Measurements from ENCODE around the gene INTS6L. TPM values are rescaled to one million over a fixed set of nuclear protein-coding genes. Genes with fewer than 3 reads are reported as not detected.
A peak's percentile ranks its signal among the peaks of the same experiment; 100 is the strongest.
"Not testable (repeated sequence)": the region's sequence is repeated elsewhere in the genome, so short reads cannot be mapped to it uniquely, and the experiment has no call there.

INTS6L gene
- total RNA-seq, 1 donor from 2014 or later: 14.6 TPM

- no peaks in the 10 kb centered on the region for H3K4me1 Mint-ChIP-seq (ENCODE audit: low read depth)
- H3K4me3 Mint-ChIP-seq (ENCODE audit: low read depth): no peak overlapping the region
- no peak for DNase-seq (ENCODE audit: low spot score, unreplicated experiment)
- H3K9me3 Mint-ChIP-seq (ENCODE audit: low read depth): peaks cover 8% of the 10 kb centered on the region
- no peak overlapping the region for H3K27ac Mint-ChIP-seq
- H3K27me3 Mint-ChIP-seq: no peaks in the 10 kb centered on the region
- peak; percentile 32 for TF ChIP-seq CTCF (IDR thresholded peaks at IDR 0.05; ENCODE audit: unreplicated experiment)
- H3K36me3 Mint-ChIP-seq (ENCODE audit: insufficient read depth): peaks cover 5% of the 10 kb centered on the region
These were observed 52.0 kb downstream of the INTS6L start for GRCh38 chrX:135572436-135572835.

GRCh38 chrX:135581496-135581895 is 61.0 kb downstream of the INTS6L start:
- no peak for TF ChIP-seq CTCF (IDR thresholded peaks at IDR 0.05; ENCODE audit: unreplicated experiment)
- no peaks in the 10 kb centered on the region for H3K27me3 Mint-ChIP-seq
- no peak overlapping the region for H3K27ac Mint-ChIP-seq
- H3K4me1 Mint-ChIP-seq (ENCODE audit: low read depth): no peaks in the 10 kb centered on the region
- no peak for DNase-seq (ENCODE audit: low spot score, unreplicated experiment)
- no peak overlapping the region for H3K4me3 Mint-ChIP-seq (ENCODE audit: low read depth)
- peaks cover 26% of the 10 kb centered on the region for H3K9me3 Mint-ChIP-seq (ENCODE audit: low read depth)
- H3K36me3 Mint-ChIP-seq (ENCODE audit: insufficient read depth): peaks cover 13% of the 10 kb centered on the region

GRCh38 chrX:135585153-135585552 is 64.7 kb downstream of the INTS6L start:
- H3K4me3 Mint-ChIP-seq (ENCODE audit: low read depth): no peak overlapping the region
- no peaks in the 10 kb centered on the region for H3K27me3 Mint-ChIP-seq
- H3K27ac Mint-ChIP-seq: no peak overlapping the region
- no peaks in the 10 kb centered on the region for H3K36me3 Mint-ChIP-seq (ENCODE audit: insufficient read depth)
- no peak for TF ChIP-seq CTCF (IDR thresholded peaks at IDR 0.05; ENCODE audit: unreplicated experiment)
- H3K9me3 Mint-ChIP-seq (ENCODE audit: low read depth): peaks cover 23% of the 10 kb centered on the region
- no peak for DNase-seq (ENCODE audit: low spot score, unreplicated experiment)
- H3K4me1 Mint-ChIP-seq (ENCODE audit: low read depth): no peaks in the 10 kb centered on the region

GRCh38 chrX:135591871-135592270 is 71.4 kb downstream of the INTS6L start:
- Mint-ChIP-seq H3K36me3 (ENCODE audit: insufficient read depth) (no peaks in the 10 kb centered on the region), H3K4me1 (ENCODE audit: low read depth) (no peaks in the 10 kb centered on the region), H3K9me3 (ENCODE audit: low read depth) (peaks cover 19% of the 10 kb centered on the region), H3K4me3 (ENCODE audit: low read depth) (no peak overlapping the region), H3K27me3 (no peaks in the 10 kb centered on the region), H3K27ac (no peak overlapping the region)
- no peak for TF ChIP-seq CTCF (IDR thresholded peaks at IDR 0.05; ENCODE audit: unreplicated experiment)
- DNase-seq (ENCODE audit: low spot score, unreplicated experiment): no peak

- not testable (repeated sequence) for H3K36me3 Mint-ChIP-seq (ENCODE audit: insufficient read depth); H3K27me3 Mint-ChIP-seq; H3K4me1 Mint-ChIP-seq (ENCODE audit: low read depth); DNase-seq (ENCODE audit: low spot score, unreplicated experiment); H3K4me3 Mint-ChIP-seq (ENCODE audit: low read depth); H3K27ac Mint-ChIP-seq
- peaks cover 16% of the 10 kb centered on the region for H3K9me3 Mint-ChIP-seq (ENCODE audit: low read depth)
These were observed 73.6 kb downstream of the INTS6L start for GRCh38 chrX:135594049-135594448.

GRCh38 chrX:135594453-135594852 is 74.0 kb downstream of the INTS6L start:
- not testable (repeated sequence) for H3K4me3 Mint-ChIP-seq (ENCODE audit: low read depth); H3K36me3 Mint-ChIP-seq (ENCODE audit: insufficient read depth); H3K27ac Mint-ChIP-seq; H3K4me1 Mint-ChIP-seq (ENCODE audit: low read depth); H3K27me3 Mint-ChIP-seq; DNase-seq (ENCODE audit: low spot score, unreplicated experiment)
- peaks cover 19% of the 10 kb centered on the region for H3K9me3 Mint-ChIP-seq (ENCODE audit: low read depth)

All from progenitor cell of endocrine pancreas (in vitro differentiated cells).